H9 (cell line): ENCODE data around the gene TTC28. TPM values are rescaled to one million over a fixed set of nuclear protein-coding genes. Genes with fewer than 3 reads are reported as not detected.

Source experiments
- DNase-seq: peaks from one replicate; pipeline ENCODE4 v3.0.0-alpha.2; 2017
- H2AFZ ChIP-seq: one replicate; pipeline ENCODE4 v1.6.1; 2013; ENCODE audit warnings: mild to moderate bottlenecking, low read length, control low read depth, moderate library complexity
- H2AK5ac ChIP-seq: 2 replicates; pipeline ENCODE4 v1.6.1; 2013; ENCODE audit warnings: low read length, control low read depth, mixed read lengths; ENCODE audit not compliant: insufficient read length
- H2BK120ac ChIP-seq: one replicate; pipeline ENCODE4 v1.6.1; 2013; ENCODE audit warnings: low read depth, mild to moderate bottlenecking, low read length, control low read depth, inconsistent platforms; ENCODE audit not compliant: poor library complexity, severe bottlenecking
- H2BK12ac ChIP-seq: 2 replicates; pipeline ENCODE4 v1.6.1; 2013; ENCODE audit warnings: low read length, control low read depth, mixed read lengths, low read depth; ENCODE audit not compliant: insufficient read length
- H2BK15ac ChIP-seq: 2 replicates; pipeline ENCODE4 v1.6.1; 2013; ENCODE audit warnings: low read depth, low read length, control low read depth
- H2BK20ac ChIP-seq: one replicate; pipeline ENCODE4 v1.6.1; 2013; ENCODE audit warnings: low read depth, mild to moderate bottlenecking, low read length, control low read depth, inconsistent platforms; ENCODE audit not compliant: poor library complexity, severe bottlenecking
- H2BK5ac ChIP-seq: 2 replicates; pipeline ENCODE4 v1.6.1; 2013; ENCODE audit warnings: low read length, control low read depth, mixed read lengths; ENCODE audit not compliant: insufficient read length
- H3K14ac ChIP-seq: 2 replicates; pipeline ENCODE4 v1.6.1; 2013; ENCODE audit warnings: low read length, control low read depth; ENCODE audit not compliant: insufficient read depth
- H3K18ac ChIP-seq: 2 replicates; pipeline ENCODE4 v1.6.1; 2013; ENCODE audit warnings: low read depth, mild to moderate bottlenecking, mixed read lengths, low read length, control low read depth; ENCODE audit not compliant: insufficient read length
- H3K23ac ChIP-seq: 2 replicates; pipeline ENCODE4 v1.6.1; 2013; ENCODE audit warnings: low read length, control low read depth, mixed read lengths, low read depth; ENCODE audit not compliant: insufficient read length
- H3K23me2 ChIP-seq: 2 replicates; pipeline ENCODE4 v1.6.1; 2013; ENCODE audit warnings: low read depth, mild to moderate bottlenecking, mixed read lengths, low read length, control low read depth; ENCODE audit not compliant: insufficient read length, poor library complexity, severe bottlenecking
- H3K27ac ChIP-seq: 2 replicates; pipeline ENCODE4 v1.5.1; 2013; ENCODE audit warnings: low read length, control low read depth, mixed read lengths, low read depth; ENCODE audit not compliant: insufficient read length
- H3K27me3 ChIP-seq: 2 replicates; pipeline ENCODE4 v1.6.1; 2013; ENCODE audit warnings: low read length, control low read depth, inconsistent platforms; ENCODE audit not compliant: insufficient read depth
- H3K4ac ChIP-seq: 2 replicates; pipeline ENCODE4 v1.6.1; 2013; ENCODE audit warnings: low read depth, mild to moderate bottlenecking, control low read depth, inconsistent platforms, low read length, moderate library complexity
- H3K4me1 ChIP-seq: 2 replicates; pipeline ENCODE4 v1.6.1; 2013; ENCODE audit warnings: low read length, control low read depth, inconsistent platforms; ENCODE audit not compliant: insufficient read depth
- H3K4me2 ChIP-seq: 2 replicates; pipeline ENCODE4 v1.6.1; 2013; ENCODE audit warnings: low read length, control low read depth, mixed read lengths; ENCODE audit not compliant: insufficient read length, insufficient read depth
- H3K56ac ChIP-seq: 2 replicates; pipeline ENCODE4 v1.6.1; 2013; ENCODE audit warnings: low read depth, mild to moderate bottlenecking, mixed read lengths, low read length, control low read depth; ENCODE audit not compliant: insufficient read length
- H3K79me1 ChIP-seq: 2 replicates; pipeline ENCODE4 v1.6.1; 2013; ENCODE audit warnings: low read depth, mild to moderate bottlenecking, moderate library complexity, low read length, control low read depth, inconsistent platforms; ENCODE audit not compliant: insufficient read depth, poor library complexity, severe bottlenecking
- H3K79me2 ChIP-seq: 2 replicates; pipeline ENCODE4 v1.6.1; 2013; ENCODE audit warnings: low read length, control low read depth, inconsistent platforms; ENCODE audit not compliant: insufficient read depth
- H3K9ac ChIP-seq: 2 replicates; pipeline ENCODE4 v1.6.1; 2013; ENCODE audit warnings: low read length, control low read depth, mixed read lengths; ENCODE audit not compliant: insufficient read length; ENCODE audit errors: extremely low read depth
- H3K9me3 ChIP-seq: one replicate; pipeline ENCODE4 v1.6.1; 2013; ENCODE audit warnings: low read depth, low read length, inconsistent platforms; ENCODE audit not compliant: control insufficient read depth
- H3T11ph ChIP-seq: one replicate; pipeline ENCODE4 v1.6.1; 2013; ENCODE audit warnings: mild to moderate bottlenecking, low read length, control low read depth, inconsistent platforms
- H4K20me1 ChIP-seq: one replicate; pipeline ENCODE4 v1.6.1; 2013; ENCODE audit not compliant: control insufficient read depth, insufficient read length, insufficient read depth
- H4K5ac ChIP-seq: 2 replicates; pipeline ENCODE4 v1.6.1; 2013; ENCODE audit warnings: low read depth, mild to moderate bottlenecking, mixed read lengths, low read length, control low read depth; ENCODE audit not compliant: insufficient read length
- H4K8ac ChIP-seq: replicated peaks from 2 replicates; pipeline ENCODE4 v1.6.1; 2013; ENCODE audit warnings: low read length, control low read depth, mixed read lengths, low read depth; ENCODE audit not compliant: insufficient read length
- H4K91ac ChIP-seq: 2 replicates; pipeline ENCODE4 v1.6.1; 2013; ENCODE audit warnings: low read depth, mild to moderate bottlenecking, moderate library complexity, mixed read lengths, low read length, control low read depth; ENCODE audit not compliant: insufficient read length
- H3K27ac Mint-ChIP-seq, 3 experiments: 2 replicates in 2 of 3; 3 replicates in 1 of 3; pipeline ENCODE4 v1.8.0; 2020 to 2021; ENCODE audit warnings: mixed read lengths in 3 of 3, mild to moderate bottlenecking in 1 of 3, moderate library complexity in 1 of 3
- H3K27me3 Mint-ChIP-seq: 2 replicates; pipeline ENCODE4 v1.8.0; 2021; ENCODE audit warnings: low read depth, mild to moderate bottlenecking, moderate library complexity, mixed read lengths
- H3K36me3 Mint-ChIP-seq, 3 experiments: 2 replicates in 2 of 3; 3 replicates in 1 of 3; pipeline ENCODE4 v1.8.0; 2020 to 2021; ENCODE audit warnings: low read depth in 3 of 3, mixed read lengths in 3 of 3; ENCODE audit not compliant: insufficient read depth in 1 of 3
- H3K4me1 Mint-ChIP-seq, 2 experiments: 2 replicates each; pipeline ENCODE4 v1.8.0; 2020; ENCODE audit warnings: mixed read lengths in 2 of 2
- H3K4me3 Mint-ChIP-seq, 2 experiments: 2 replicates in 1 of 2; 3 replicates in 1 of 2; pipeline ENCODE4 v1.8.0; 2020 to 2021; ENCODE audit warnings: mild to moderate bottlenecking in 2 of 2, mixed read lengths in 2 of 2, moderate library complexity in 1 of 2
- H3K9me3 Mint-ChIP-seq, 2 experiments: 2 replicates in 1 of 2; 3 replicates in 1 of 2; pipeline ENCODE4 v1.8.0; 2020; ENCODE audit warnings: mild to moderate bottlenecking in 2 of 2, mixed read lengths in 2 of 2, moderate library complexity in 1 of 2
- WGBS: extraction: QIAGEN DNeasy Blood & Tissue Kit; methylation state at CpG from one replicate; pipeline ENCODE4 v1.1.7; 2013; ENCODE audit warnings: missing lambda C conversion rate, low lambda C conversion rate, mixed read lengths; ENCODE audit not compliant: insufficient read length; ENCODE audit errors: extremely low coverage; 5-methylcytosine and 5-hydroxymethylcytosine counted together
- total RNA-seq: library from RNA; stranded (reverse); gene quantifications from 2 replicates; pipeline ENCODE4 v1.2.1, GENCODE V29; 2021
- TF ChIP-seq, protein P1 (sequence below): fragments of 200-600 bp; sonication (generic); conservative IDR thresholded peaks from 3 replicates; pipeline ENCODE4 v1.8.0; 2021; ENCODE audit warnings: antibody characterized with exemption, mild to moderate bottlenecking

TTC28 gene
- total RNA-seq, 1 experiment from 2014 or later: 13.6 TPM

DNA sequence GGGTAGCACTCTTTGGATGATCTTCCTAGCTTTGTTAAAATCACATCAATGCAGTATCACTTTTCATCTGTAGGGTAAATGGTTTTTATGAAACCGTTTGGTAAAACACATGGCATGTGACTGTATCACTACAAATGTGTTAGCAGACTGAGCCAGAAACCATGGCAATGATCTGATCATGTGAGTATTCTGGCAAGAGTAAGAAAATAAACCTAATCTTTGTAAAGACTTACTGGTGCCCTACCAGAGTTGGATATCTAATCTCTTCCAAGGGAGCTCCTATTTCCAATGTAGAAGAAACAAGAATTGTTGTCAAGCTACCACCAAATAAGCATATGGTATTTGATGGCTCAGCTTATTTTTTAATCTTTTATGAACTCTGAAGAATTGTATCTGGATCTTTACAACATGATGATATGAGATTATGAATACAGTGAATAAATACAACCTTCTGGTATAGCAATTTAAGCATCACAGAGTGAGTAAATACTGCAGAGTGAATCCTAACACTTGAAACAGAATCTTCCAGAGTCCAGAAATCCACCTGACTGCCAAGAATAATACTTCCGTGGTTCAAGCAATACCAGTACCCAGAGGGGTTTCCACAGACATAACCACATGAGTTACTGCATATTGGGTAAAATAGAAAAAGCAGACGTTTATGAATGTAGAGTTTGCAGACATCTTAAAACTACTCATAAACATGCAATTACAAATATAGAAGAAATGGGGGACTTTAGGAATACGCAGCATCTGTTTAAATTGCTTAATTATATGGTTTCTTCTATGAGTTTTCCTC is 238.8 kb downstream of the TTC28 start:
- Mint-ChIP-seq H3K36me3 (no peaks in the 10 kb centered on the region), H3K4me3 (no peak overlapping the region), H3K9me3 (no peaks in the 10 kb centered on the region), H3K4me1 (peaks cover 12 to 14% of the 10 kb centered on the region in 2 experiments), H3K27ac (no peak overlapping the region), H3K27me3 (no peaks in the 10 kb centered on the region)
- Histone ChIP-seq H2BK15ac (no peak overlapping the region), H3K23me2 (peaks cover 10% of the 10 kb centered on the region), H4K8ac (no peak overlapping the region), H3K79me1 (no peaks in the 10 kb centered on the region), H3K4me1 (no peaks in the 10 kb centered on the region), H2BK20ac (no peak overlapping the region), H3K18ac (no peak overlapping the region), H2AK5ac (no peak overlapping the region), H3K4ac (no peak overlapping the region), H3K56ac (no peak overlapping the region), H3K23ac (no peak overlapping the region), H2AFZ (no peak overlapping the region), H3K27ac (no peak overlapping the region), H4K5ac (no peak overlapping the region), H3K79me2 (no peaks in the 10 kb centered on the region), H3K9me3 (no peaks in the 10 kb centered on the region), H3K14ac (no peak overlapping the region), H3K9ac (no peak overlapping the region), H4K91ac (no peak overlapping the region), H4K20me1 (no peaks in the 10 kb centered on the region), H2BK5ac (no peak overlapping the region), H3T11ph (no peak overlapping the region), H3K27me3 (no peaks in the 10 kb centered on the region), H3K4me2 (no peak overlapping the region), H2BK120ac (no peak overlapping the region), H2BK12ac (no peak overlapping the region)
- no peak for DNase-seq
- TF ChIP-seq, protein P1, sequence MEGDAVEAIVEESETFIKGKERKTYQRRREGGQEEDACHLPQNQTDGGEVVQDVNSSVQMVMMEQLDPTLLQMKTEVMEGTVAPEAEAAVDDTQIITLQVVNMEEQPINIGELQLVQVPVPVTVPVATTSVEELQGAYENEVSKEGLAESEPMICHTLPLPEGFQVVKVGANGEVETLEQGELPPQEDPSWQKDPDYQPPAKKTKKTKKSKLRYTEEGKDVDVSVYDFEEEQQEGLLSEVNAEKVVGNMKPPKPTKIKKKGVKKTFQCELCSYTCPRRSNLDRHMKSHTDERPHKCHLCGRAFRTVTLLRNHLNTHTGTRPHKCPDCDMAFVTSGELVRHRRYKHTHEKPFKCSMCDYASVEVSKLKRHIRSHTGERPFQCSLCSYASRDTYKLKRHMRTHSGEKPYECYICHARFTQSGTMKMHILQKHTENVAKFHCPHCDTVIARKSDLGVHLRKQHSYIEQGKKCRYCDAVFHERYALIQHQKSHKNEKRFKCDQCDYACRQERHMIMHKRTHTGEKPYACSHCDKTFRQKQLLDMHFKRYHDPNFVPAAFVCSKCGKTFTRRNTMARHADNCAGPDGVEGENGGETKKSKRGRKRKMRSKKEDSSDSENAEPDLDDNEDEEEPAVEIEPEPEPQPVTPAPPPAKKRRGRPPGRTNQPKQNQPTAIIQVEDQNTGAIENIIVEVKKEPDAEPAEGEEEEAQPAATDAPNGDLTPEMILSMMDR: no peak
- WGBS: no CpG with 5 or more reads among the region's 4 CpGs
